Testis (tissue), 3 donors: ENCODE results near the gene FUT4. TPM values are rescaled to one million over a fixed set of nuclear protein-coding genes. Genes with fewer than 3 reads are reported as not detected.

Experiments
- DNase-seq: peaks from one replicate; pipeline ENCODE4 v3.0.0-alpha.2; 2019
- H3K27ac ChIP-seq, 2 donors: fragments of 200-600 bp; sonication (generic); one replicate each; pipeline ENCODE4 v1.5.1; 2019
- H3K27me3 ChIP-seq: fragments of 200-600 bp; sonication (generic); one replicate; pipeline ENCODE4 v1.5.1; 2019
- H3K36me3 ChIP-seq: fragments of 200-600 bp; sonication (generic); one replicate; pipeline ENCODE4 v1.5.1; 2017; ENCODE audit warnings: low read depth; ENCODE audit errors: missing control alignments
- H3K4me1 ChIP-seq: fragments of 200-600 bp; sonication (generic); one replicate; pipeline ENCODE4 v1.5.1; 2019
- H3K4me3 ChIP-seq, 2 donors: fragments of 200-600 bp; sonication (generic); one replicate each; pipeline ENCODE4 v1.5.1; 2017 to 2019
- H3K9me3 ChIP-seq: fragments of 200-600 bp; sonication (generic); one replicate; pipeline ENCODE4 v1.5.1; 2017
- CTCF ChIP-seq, 3 experiments: fragments of 450-650 bp in 2 of 3; fragments of 200-600 bp in 1 of 3; sonication (generic) in 1 of 3; IDR thresholded peaks; one replicate each; pipeline ENCODE4 v1.5.1; 2016 to 2019; ENCODE audit warnings: antibody characterized with exemption in 3 of 3, mild to moderate bottlenecking in 2 of 3, moderate library complexity in 1 of 3
- POLR2A ChIP-seq: fragments of 450-650 bp; IDR thresholded peaks from one replicate; pipeline ENCODE4 v1.6.1; 2017; ENCODE audit warnings: antibody characterized with exemption, mild to moderate bottlenecking, moderate library complexity
- WGBS, 2 donors: methylation state at CpG; one replicate each; pipeline ENCODE4 v1.1.5; 2018; 5-methylcytosine and 5-hydroxymethylcytosine counted together
- intact Hi-C: fragments of 100-400 bp; cut with DNase I; formaldehyde crosslinking; loops from one replicate; pipeline ENCODE4 v1.15.1; 2023; ENCODE audit warnings: low total_unique reads
- polyA plus RNA-seq: library from polyadenylated mRNA; stranded (reverse); fragments of 350-450 nt; fragmentation: Illumina TruSeq; extraction: RNeasy Lipid Tissue Mini Kit (QIAGEN cat#74804); gene quantifications from one replicate; pipeline ENCODE4 v1.2.3, GENCODE V29; 2014; ENCODE audit warnings: low read depth, low replicate concordance; ENCODE audit not compliant: insufficient read depth
- total RNA-seq, 2 donors: library from RNA; depleted of rRNA; stranded (reverse); fragments of >200 nt; gene quantifications; one replicate each; pipeline ENCODE4 v1.2.3, GENCODE V29; 2016

FUT4 gene
- total and polyA plus RNA-seq, 3 donors from 2014 or later = 3.8 to 5.9 (median 5.1) TPM

- H3K27me3 ChIP-seq = no peaks in the 10 kb centered on the region
- H3K4me1 ChIP-seq = no peaks in the 10 kb centered on the region
- TF ChIP-seq CTCF (IDR thresholded peaks at IDR 0.05) = no peak
- TF ChIP-seq POLR2A = no peak
- H3K36me3 ChIP-seq = no peaks in the 10 kb centered on the region
- H3K9me3 ChIP-seq = no peaks in the 10 kb centered on the region
- intact Hi-C loops = no loop called here
- H3K4me3 ChIP-seq = no peak overlapping the region
- H3K27ac ChIP-seq = no peak overlapping the region
- DNase-seq = no peak
Observed at GRCh38 chr11:94557421-94557820, 13.7 kb downstream of the FUT4 start.

GRCh38 chr11:94557992-94558391, 14.3 kb downstream of the FUT4 start:
- intact Hi-C loops = no loop called here

GRCh38 chr11:94558468-94558867, 14.7 kb downstream of the FUT4 start:
- DNase-seq = no peak
- H3K4me3 ChIP-seq = no peak overlapping the region
- WGBS, 2 donors = 88 to 97% methylated on average over 1 of the region's 1 CpG
- H3K27me3 ChIP-seq = no peaks in the 10 kb centered on the region
- H3K36me3 ChIP-seq = no peaks in the 10 kb centered on the region
- intact Hi-C loops = no loop called here
- TF ChIP-seq POLR2A (no peak), CTCF (IDR thresholded peaks at IDR 0.05) (no peak)
- no peak overlapping the region for H3K27ac ChIP-seq
- no peaks in the 10 kb centered on the region for H3K9me3 ChIP-seq
- no peaks in the 10 kb centered on the region for H3K4me1 ChIP-seq

More at GRCh38 chr11:94557992-94558391, 14.3 kb downstream of the FUT4 start:
- TF ChIP-seq CTCF (IDR thresholded peaks at IDR 0.05) (no peak), POLR2A (no peak)
- no peak for DNase-seq
- Histone ChIP-seq H3K27ac (no peak overlapping the region), H3K27me3 (no peaks in the 10 kb centered on the region), H3K4me1 (no peaks in the 10 kb centered on the region), H3K4me3 (no peak overlapping the region), H3K36me3 (no peaks in the 10 kb centered on the region), H3K9me3 (no peaks in the 10 kb centered on the region)
- 50 to 84% methylated on average over 1 of the region's 1 CpG for WGBS, 2 donors

GRCh38 chr11:94558932-94559331, 15.2 kb downstream of the FUT4 start:
- intact Hi-C loops = no loop called here
- TF ChIP-seq CTCF (IDR thresholded peaks at IDR 0.05) = no peak
- TF ChIP-seq POLR2A = no peak
- WGBS, 2 donors = 95 to 97% methylated on average over 4 of the region's 4 CpGs
- H3K9me3 ChIP-seq = no peaks in the 10 kb centered on the region
- H3K4me1 ChIP-seq = no peaks in the 10 kb centered on the region
- no peak overlapping the region for H3K27ac ChIP-seq
- H3K4me3 ChIP-seq = no peak overlapping the region
- no peaks in the 10 kb centered on the region for H3K36me3 ChIP-seq
- no peak for DNase-seq
- no peaks in the 10 kb centered on the region for H3K27me3 ChIP-seq

GRCh38 chr11:94559361-94559760, 15.6 kb downstream of the FUT4 start:
- Histone ChIP-seq H3K36me3 (no peaks in the 10 kb centered on the region), H3K4me3 (no peak overlapping the region), H3K9me3 (no peaks in the 10 kb centered on the region), H3K4me1 (no peaks in the 10 kb centered on the region), H3K27me3 (no peaks in the 10 kb centered on the region), H3K27ac (no peak overlapping the region)
- no peak for DNase-seq
- intact Hi-C loops = no loop called here
- TF ChIP-seq POLR2A (no peak), CTCF (IDR thresholded peaks at IDR 0.05) (no peak)
- WGBS, 2 donors = 93 to 95% methylated on average over 2 of the region's 2 CpGs
